Esophagus muscularis mucosa (tissue), 3 donors: ENCODE data around the gene DOCK2.

Experiments used
- POLR2A ChIP-seq: fragments of 450-650 bp; IDR thresholded peaks from one replicate; pipeline ENCODE4 v1.6.1; 2017; ENCODE audit warnings: antibody characterized with exemption, moderate library complexity, mild to moderate bottlenecking, low read depth
- POLR2AphosphoS5 ChIP-seq, 2 donors: sonication (generic); formaldehyde crosslinking; IDR thresholded peaks; one replicate each; pipeline ENCODE4 v1.6.1; 2017; ENCODE audit warnings: antibody characterized with exemption in 2 of 2
- TF ChIP-seq, protein P1 (sequence below), 3 experiments: fragments of 200-600 bp in 2 of 3; fragments of 450-650 bp in 1 of 3; sonication (generic) in 2 of 3; IDR thresholded peaks; one replicate each; pipeline ENCODE4 v1.5.1; 2017 to 2019; ENCODE audit warnings: antibody characterized with exemption in 3 of 3, mild to moderate bottlenecking in 2 of 3, moderate library complexity in 1 of 3

DNA sequence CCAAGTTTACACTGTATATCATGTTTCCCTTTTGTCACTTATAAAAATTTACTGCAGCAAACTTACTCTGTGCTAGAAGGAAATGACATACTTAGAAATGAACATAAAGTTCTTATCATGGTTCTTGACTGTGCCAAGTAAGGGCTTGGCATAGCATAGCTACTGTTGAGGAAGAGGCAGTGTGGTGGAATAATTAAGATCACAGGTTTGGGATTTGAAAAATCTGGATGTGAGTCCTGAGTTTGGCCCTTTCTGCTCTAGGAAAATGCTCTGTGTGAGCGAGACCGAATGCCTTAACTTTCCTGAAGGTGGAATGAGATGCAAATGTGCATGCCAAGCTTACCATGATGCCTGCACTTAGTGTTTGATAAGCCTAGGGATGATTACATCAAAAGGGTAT lies 243.7 kb downstream of the DOCK2 start:
- TF ChIP-seq POLR2AphosphoS5 (IDR thresholded peaks at IDR 0.05): no peak
- TF ChIP-seq, protein P1, sequence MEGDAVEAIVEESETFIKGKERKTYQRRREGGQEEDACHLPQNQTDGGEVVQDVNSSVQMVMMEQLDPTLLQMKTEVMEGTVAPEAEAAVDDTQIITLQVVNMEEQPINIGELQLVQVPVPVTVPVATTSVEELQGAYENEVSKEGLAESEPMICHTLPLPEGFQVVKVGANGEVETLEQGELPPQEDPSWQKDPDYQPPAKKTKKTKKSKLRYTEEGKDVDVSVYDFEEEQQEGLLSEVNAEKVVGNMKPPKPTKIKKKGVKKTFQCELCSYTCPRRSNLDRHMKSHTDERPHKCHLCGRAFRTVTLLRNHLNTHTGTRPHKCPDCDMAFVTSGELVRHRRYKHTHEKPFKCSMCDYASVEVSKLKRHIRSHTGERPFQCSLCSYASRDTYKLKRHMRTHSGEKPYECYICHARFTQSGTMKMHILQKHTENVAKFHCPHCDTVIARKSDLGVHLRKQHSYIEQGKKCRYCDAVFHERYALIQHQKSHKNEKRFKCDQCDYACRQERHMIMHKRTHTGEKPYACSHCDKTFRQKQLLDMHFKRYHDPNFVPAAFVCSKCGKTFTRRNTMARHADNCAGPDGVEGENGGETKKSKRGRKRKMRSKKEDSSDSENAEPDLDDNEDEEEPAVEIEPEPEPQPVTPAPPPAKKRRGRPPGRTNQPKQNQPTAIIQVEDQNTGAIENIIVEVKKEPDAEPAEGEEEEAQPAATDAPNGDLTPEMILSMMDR (IDR thresholded peaks at IDR 0.05): no peak
- TF ChIP-seq POLR2A: no peak
